Smooth muscle cell (in vitro differentiated cells): Measurements from ENCODE around the gene TRIM8. TPM values are rescaled to one million over a fixed set of nuclear protein-coding genes. Genes with fewer than 3 reads are reported as not detected.
A peak's percentile ranks its signal among the peaks of the same experiment; 100 is the strongest.

Experiments
- DNase-seq: peaks from one replicate; lab custom pipeline; 2025; ENCODE audit not compliant: unreplicated experiment; lab: John Stamatoyannopoulos, UW
- H2AFZ ChIP-seq: fragments of 200-600 bp; sonication (generic); 2 replicates; pipeline ENCODE4 v1.6.0; 2016; ENCODE audit warnings: antibody characterized with exemption, low read depth, mild to moderate bottlenecking
- H3F3A ChIP-seq: fragments of 200-600 bp; sonication (generic); 2 replicates; pipeline ENCODE4 v1.6.0; 2017; ENCODE audit warnings: antibody characterized with exemption, low read depth
- H3K27ac ChIP-seq: fragments of 200-600 bp; sonication (generic); 2 replicates; pipeline ENCODE4 v1.5.1; 2016; ENCODE audit warnings: low read depth, mild to moderate bottlenecking
- H3K27me3 ChIP-seq: fragments of 200-600 bp; sonication (generic); 2 replicates; pipeline ENCODE4 v1.6.1; 2016; ENCODE audit warnings: low read depth, mild to moderate bottlenecking
- H3K36me3 ChIP-seq: fragments of 200-600 bp; sonication (generic); 2 replicates; pipeline ENCODE4 v1.5.1; 2016; ENCODE audit warnings: low read depth
- H3K4me1 ChIP-seq: fragments of 200-600 bp; sonication (generic); 2 replicates; pipeline ENCODE4 v1.5.1; 2016; ENCODE audit warnings: low read depth
- H3K4me2 ChIP-seq: fragments of 200-600 bp; sonication (generic); 2 replicates; pipeline ENCODE4 v1.6.0; 2016; ENCODE audit warnings: mild to moderate bottlenecking
- H3K4me3 ChIP-seq: fragments of 200-600 bp; sonication (generic); 2 replicates; pipeline ENCODE4 v1.5.1; 2016; ENCODE audit warnings: mild to moderate bottlenecking
- H3K79me2 ChIP-seq: fragments of 200-600 bp; sonication (generic); 2 replicates; pipeline ENCODE4 v1.6.0; 2016; ENCODE audit warnings: low read depth, mild to moderate bottlenecking
- H3K9ac ChIP-seq: fragments of 200-600 bp; sonication (generic); 2 replicates; pipeline ENCODE4 v1.6.0; 2016; ENCODE audit warnings: low read depth
- H3K9me3 ChIP-seq: fragments of 200-600 bp; sonication (generic); replicated peaks from 2 replicates; pipeline ENCODE4 v1.5.1; 2016; ENCODE audit warnings: low read depth
- H4K20me1 ChIP-seq: fragments of 200-600 bp; sonication (generic); 2 replicates; pipeline ENCODE4 v1.6.0; 2016; ENCODE audit warnings: low read depth
- WGBS: methylation state at CpG from one replicate; pipeline ENCODE4 v1.1.7; 2016; ENCODE audit warnings: low lambda C conversion rate; 5-methylcytosine and 5-hydroxymethylcytosine counted together
- polyA plus RNA-seq: library from polyadenylated mRNA; unstranded; fragments of >200 nt; fragmentation: Nextera tagmentation; extraction: Ambion mirVana; gene quantifications from 2 replicates; pipeline ENCODE4 v1.2.1, GENCODE V29; 2016
- total RNA-seq: library from RNA; depleted of rRNA; stranded (reverse); fragments of >200 nt; gene quantifications from 2 replicates; pipeline ENCODE4 v1.2.3, GENCODE V29; 2014
- TF ChIP-seq, protein P1 (sequence below): fragments of 200-600 bp; sonication (generic); IDR thresholded peaks from 2 replicates; pipeline ENCODE4 v1.5.1; 2017; ENCODE audit warnings: borderline replicate concordance, mild to moderate bottlenecking, antibody characterized with exemption; ENCODE audit not compliant: insufficient read depth, poor library complexity, severe bottlenecking

TRIM8 gene
- total and polyA plus RNA-seq, 2 experiments from 2014 or later = 78.0 to 78.8 TPM

DNA sequence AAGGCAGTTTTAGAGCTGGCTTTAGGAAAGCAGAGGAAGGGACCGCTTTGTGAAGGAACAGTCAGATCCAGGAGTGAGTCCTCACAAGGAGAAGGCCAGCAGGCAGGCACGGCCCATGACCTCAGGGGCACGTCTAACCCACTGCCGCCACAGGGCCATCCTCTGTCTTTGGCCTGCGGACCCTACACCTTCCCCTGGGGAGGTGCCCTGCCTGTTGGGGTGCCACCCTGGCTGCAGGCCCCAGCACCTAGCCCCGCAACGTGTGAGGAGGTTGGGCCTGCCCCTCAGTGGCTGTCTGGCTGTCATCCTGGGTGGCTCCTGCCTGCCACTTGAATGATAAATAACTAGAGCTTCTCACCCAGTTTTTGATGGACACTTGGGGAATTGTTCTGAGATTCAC, 31.0 kb upstream of the TRIM8 start:
- TF ChIP-seq, protein P1, sequence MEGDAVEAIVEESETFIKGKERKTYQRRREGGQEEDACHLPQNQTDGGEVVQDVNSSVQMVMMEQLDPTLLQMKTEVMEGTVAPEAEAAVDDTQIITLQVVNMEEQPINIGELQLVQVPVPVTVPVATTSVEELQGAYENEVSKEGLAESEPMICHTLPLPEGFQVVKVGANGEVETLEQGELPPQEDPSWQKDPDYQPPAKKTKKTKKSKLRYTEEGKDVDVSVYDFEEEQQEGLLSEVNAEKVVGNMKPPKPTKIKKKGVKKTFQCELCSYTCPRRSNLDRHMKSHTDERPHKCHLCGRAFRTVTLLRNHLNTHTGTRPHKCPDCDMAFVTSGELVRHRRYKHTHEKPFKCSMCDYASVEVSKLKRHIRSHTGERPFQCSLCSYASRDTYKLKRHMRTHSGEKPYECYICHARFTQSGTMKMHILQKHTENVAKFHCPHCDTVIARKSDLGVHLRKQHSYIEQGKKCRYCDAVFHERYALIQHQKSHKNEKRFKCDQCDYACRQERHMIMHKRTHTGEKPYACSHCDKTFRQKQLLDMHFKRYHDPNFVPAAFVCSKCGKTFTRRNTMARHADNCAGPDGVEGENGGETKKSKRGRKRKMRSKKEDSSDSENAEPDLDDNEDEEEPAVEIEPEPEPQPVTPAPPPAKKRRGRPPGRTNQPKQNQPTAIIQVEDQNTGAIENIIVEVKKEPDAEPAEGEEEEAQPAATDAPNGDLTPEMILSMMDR = no peak
- H3K4me2 ChIP-seq = no peak overlapping the region
- no peaks in the 10 kb centered on the region for H3K9me3 ChIP-seq
- H3K27me3 ChIP-seq = no peaks in the 10 kb centered on the region
- no peaks in the 10 kb centered on the region for H3F3A ChIP-seq
- DNase-seq = no peak
- WGBS = 95% methylated on average over 7 of the region's 7 CpGs
- no peaks in the 10 kb centered on the region for H4K20me1 ChIP-seq
- H3K27ac ChIP-seq = no peak overlapping the region
- no peaks in the 10 kb centered on the region for H3K36me3 ChIP-seq
- no peaks in the 10 kb centered on the region for H3K4me1 ChIP-seq
- no peak overlapping the region for H2AFZ ChIP-seq
- no peaks in the 10 kb centered on the region for H3K79me2 ChIP-seq
- H3K4me3 ChIP-seq = no peak overlapping the region
- no peak overlapping the region for H3K9ac ChIP-seq

DNA sequence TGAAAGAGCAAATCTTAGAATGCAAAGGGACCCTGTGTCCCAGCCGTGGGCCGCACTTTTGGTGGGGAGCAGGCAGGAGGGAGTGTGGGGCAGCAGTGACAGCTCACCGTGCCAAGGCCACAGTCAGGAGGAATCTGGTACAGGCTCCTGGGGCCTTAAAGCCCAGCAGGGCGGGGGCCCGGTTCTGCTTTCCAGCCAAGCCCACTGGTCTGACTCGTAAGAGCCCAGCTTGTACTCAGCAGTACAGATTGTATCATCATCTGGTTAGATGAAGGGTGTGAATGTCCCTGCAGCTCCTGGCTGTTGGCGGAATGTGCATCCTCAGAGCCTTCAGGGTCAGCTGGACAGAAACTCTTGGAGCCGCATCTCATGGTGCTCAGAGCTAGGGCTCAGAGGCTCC, 30.5 kb upstream of the TRIM8 start:
- H3K4me1 ChIP-seq = no peaks in the 10 kb centered on the region
- H3K27ac ChIP-seq = no peak overlapping the region
- no peaks in the 10 kb centered on the region for H3K27me3 ChIP-seq
- no peak overlapping the region for H3K9ac ChIP-seq
- WGBS = 72% methylated on average over 8 of the region's 8 CpGs
- H3K9me3 ChIP-seq = no peaks in the 10 kb centered on the region
- no peaks in the 10 kb centered on the region for H4K20me1 ChIP-seq
- TF ChIP-seq, protein P1 = no peak
- no peak overlapping the region for H3K4me3 ChIP-seq
- H3K4me2 ChIP-seq = no peak overlapping the region
- no peak overlapping the region for H2AFZ ChIP-seq
- H3F3A ChIP-seq = no peaks in the 10 kb centered on the region
- no peaks in the 10 kb centered on the region for H3K79me2 ChIP-seq
- DNase-seq = no peak
- no peaks in the 10 kb centered on the region for H3K36me3 ChIP-seq

DNA sequence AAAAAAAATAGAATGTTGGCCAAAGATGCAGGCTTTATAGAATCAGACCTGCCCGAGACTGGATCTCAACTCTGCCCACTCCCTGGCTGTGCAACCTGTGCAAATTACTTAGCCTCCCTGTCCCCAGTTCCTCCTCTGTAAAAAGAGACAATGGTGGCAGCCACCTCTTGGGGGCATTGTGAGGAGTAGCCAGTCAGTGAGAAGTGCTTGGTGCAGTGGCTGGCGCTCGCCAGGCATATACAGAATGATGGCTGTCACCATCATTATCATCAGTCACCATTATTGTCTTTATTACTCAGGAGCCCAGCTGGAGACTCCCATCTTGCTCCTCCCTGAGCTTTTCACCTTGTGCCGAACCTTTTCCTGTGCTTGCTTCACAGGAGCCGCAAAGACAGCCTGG, 29.4 kb upstream of the TRIM8 start:
- no peaks in the 10 kb centered on the region for H3F3A ChIP-seq
- no peak overlapping the region for H3K4me3 ChIP-seq
- H3K79me2 ChIP-seq = no peaks in the 10 kb centered on the region
- no peaks in the 10 kb centered on the region for H3K9me3 ChIP-seq
- 95% methylated on average over 5 of the region's 5 CpGs for WGBS
- no peak overlapping the region for H3K4me2 ChIP-seq
- H3K36me3 ChIP-seq = no peaks in the 10 kb centered on the region
- H3K27me3 ChIP-seq = no peaks in the 10 kb centered on the region
- no peaks in the 10 kb centered on the region for H3K4me1 ChIP-seq
- no peaks in the 10 kb centered on the region for H4K20me1 ChIP-seq
- no peak overlapping the region for H3K27ac ChIP-seq
- no peak overlapping the region for H2AFZ ChIP-seq
- TF ChIP-seq, protein P1 = no peak
- no peak overlapping the region for H3K9ac ChIP-seq
- DNase-seq = no peak

DNA sequence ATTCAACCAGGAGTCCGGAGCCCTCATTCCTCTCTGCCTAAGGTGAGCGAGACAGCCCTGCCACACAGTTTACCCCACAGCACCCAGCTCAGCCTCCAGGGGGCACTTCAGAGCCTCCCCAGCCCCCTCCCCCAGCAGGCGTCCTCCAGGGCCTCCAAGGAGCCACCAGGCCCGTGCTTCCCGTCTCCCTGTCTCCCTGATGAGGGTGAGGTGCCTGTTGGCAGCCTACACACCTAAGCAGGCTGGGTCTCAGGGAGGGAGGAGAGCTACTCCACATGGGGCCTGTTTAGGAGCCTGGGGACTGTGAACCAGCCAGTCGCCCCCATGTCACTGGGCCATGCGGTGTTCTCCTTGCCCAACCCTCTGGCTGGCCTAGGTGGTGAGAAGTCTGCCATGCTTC, 28.9 kb upstream of the TRIM8 start:
- H3K4me1 ChIP-seq = no peaks in the 10 kb centered on the region
- no peak overlapping the region for H3K4me2 ChIP-seq

More for the DNA sequence above, 28.9 kb upstream of the TRIM8 start:
- Histone ChIP-seq H4K20me1 (no peaks in the 10 kb centered on the region), H3K27ac (no peak overlapping the region), H3K79me2 (no peaks in the 10 kb centered on the region), H3K27me3 (no peaks in the 10 kb centered on the region), H3K9ac (no peak overlapping the region), H3K4me3 (no peak overlapping the region), H3K9me3 (no peaks in the 10 kb centered on the region), H2AFZ (no peak overlapping the region), H3F3A (no peaks in the 10 kb centered on the region), H3K36me3 (no peaks in the 10 kb centered on the region)
- TF ChIP-seq, protein P1 = peak; percentile 35
- 63% methylated on average over 7 of the region's 7 CpGs for WGBS
- DNase-seq = no peak
